ENCODE data around the gene HRAS.

HRAS gene

DNA sequence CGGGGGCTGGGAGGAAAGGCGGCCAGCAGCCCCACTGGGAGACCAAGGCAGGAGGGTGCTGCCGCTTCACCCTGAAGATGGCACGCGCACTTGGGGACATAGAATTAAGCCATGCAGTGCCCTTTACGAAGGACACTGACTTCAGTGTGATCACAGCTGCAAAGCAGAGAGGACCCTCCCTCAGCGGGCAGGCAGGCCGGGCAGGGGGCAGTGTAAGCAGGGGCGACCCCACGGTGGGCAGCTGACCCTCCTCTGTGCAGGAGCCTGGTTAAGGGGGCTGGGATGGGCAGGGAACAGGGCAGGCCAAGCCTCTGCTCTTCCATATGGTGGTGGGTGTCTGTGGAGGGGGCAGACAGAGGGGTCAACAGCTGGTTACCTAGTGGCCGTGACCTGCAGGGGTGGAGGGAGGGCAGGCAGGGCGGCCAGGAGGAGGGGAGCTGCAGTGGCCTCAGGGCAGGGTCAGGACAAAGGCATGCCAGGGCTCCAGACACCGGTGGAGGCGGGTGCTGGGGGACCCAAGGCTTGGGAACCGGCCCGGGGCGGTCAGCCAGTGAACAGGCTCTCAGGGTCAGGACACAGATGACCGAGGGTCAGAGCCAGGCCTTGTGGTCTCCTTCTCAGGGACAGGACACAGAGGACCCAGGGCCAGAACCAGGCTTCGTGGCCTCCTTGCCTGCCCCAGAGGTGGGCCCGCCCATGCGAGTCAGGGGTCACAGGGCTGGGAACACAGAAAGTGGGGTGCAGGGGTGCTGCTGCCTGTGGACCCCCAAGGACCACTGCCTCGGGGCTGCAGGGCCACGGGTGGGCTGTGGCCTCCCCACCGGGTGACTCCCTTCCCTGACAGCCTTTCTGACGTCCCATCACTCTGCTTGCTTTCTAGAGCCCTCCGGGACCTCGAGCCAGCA lies 18.0 kb upstream of the HRAS start:
- no peak for DNase-seq

DNA sequence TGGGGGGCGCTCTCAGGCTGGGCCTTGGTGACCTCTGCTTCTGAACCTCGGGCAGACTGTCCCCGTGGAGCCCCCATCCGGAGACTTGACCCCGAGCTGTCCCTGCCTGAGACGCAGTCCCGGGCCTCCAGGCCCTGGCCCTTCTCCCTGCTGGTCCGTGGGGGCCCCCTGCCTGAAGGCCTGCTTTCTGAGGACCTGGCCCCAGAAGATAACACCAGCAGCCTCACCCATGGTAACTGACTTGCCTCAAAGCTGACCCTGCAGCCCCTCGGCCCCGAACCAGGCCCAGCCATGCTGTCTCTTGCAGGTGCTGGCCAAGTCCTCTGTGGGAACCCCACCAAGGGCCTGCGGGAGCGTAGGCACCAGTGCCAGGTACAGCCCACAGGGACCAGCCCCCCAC lies 16.2 kb upstream of the HRAS start:
- no peak for DNase-seq

DNA sequence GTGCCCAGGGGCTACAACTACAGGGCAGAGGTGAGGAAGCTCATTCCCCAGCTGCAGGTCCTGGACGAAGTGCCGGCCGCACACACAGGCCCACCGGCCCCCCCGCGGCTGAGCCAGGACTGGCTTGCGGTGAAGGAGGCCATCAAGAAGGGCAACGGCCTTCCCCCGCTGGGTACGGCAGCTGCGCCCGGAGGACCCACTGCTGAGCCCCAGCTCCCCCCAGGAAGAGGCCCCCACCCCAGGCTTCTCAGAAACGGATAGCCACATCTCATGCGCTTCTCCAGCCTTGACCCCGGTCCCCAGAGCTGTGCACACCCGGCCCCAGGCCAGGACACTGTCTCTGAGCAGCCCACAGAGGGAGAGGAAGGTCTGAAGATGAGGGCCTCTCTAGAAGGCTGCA lies 15.8 kb upstream of the HRAS start:
- no peak for DNase-seq

DNA sequence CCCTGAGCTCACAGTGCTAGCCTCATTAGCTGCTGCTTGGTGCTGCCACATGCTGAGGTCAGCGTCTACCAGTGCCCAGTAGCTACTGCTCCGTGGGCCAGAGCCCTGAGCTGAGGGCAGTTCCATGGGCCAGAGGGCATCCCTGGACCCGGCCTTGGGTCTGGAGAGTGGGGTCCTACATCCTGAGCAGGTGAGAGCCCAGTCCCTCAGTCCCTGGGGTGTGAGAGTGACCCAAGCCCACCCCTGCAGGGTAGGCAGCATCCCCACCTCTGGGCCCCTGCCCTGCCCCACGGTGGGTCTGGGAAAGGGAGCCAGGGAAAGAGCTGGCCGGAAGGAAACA lies 15.3 kb upstream of the HRAS start:
- no peak for DNase-seq

DNA sequence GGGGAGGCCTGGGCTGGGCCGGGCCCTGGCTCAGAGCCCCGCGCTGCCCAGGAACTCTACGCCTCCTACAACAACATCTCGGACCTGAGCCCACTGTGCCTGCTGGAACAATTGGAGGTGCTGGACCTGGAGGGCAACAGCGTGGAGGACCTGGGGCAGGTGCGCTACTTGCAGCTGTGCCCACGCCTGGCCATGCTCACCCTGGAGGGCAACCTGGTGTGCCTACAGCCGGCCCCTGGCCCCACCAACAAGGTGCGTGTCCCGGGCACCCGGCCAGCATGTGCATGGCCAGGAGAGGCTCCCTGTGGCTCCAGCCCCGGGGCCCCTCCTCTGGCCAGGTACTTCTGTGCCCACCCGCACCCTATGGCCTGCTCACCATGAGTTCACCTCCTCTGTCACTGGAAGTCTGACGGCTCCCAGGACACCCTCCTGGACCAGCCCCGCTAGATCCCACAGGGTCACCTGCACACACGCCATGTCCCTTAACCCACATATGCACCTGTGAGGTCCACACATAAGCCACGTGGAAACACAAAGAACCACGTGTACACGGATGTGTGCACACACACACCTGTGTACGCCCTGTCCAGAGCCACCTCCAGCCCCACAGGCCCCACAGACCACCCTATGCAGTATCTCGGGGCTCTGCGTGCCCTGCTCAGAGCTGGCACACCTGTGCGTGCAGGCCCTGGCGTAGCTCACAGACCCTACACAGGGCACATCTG lies 14.8 kb upstream of the HRAS start:
- DNase-seq = no peak

DNA sequence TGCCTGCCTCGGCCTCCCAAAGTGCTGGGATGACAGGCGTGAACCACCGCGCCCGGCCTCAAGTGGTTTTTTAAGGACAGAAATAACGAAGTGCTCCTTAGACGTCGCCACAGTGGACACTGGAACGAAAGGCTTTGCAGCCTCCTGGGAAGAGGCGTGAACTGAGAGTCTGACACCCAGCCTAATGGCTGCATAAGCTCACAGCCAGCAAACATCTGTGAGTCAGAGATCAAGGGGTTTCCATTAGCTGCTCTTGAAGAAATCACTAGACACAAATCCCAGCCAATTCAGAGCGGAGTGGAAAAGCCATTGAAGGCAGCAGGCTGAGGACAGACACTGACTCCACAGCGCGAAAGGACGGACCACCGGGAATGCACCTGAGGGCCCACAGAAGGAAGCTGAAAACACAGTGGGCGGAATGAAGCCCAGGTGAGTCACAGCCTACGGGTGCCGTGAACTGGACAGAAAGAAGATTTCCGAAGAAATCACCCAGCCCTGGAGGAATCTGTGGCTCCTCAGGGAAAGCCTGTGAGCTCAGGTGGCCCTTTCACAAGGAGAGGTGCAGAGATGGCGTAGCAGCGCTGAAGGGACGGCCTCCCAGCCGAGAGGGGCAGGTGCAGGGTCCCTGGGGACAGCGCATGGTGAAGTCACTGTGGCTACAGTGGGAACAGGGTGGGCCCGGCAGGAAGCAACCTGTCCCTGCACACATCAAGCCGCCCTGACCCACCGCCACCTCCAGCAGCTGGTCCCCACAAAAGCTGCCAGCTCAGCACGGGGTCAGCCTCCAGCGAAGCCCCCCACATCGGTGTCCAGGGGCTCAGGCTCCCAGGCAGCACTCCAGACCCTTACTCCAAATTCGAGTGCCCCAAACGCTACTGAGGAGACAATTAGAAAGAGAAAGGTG lies 13.6 kb upstream of the HRAS start:
- no peak for DNase-seq

DNA sequence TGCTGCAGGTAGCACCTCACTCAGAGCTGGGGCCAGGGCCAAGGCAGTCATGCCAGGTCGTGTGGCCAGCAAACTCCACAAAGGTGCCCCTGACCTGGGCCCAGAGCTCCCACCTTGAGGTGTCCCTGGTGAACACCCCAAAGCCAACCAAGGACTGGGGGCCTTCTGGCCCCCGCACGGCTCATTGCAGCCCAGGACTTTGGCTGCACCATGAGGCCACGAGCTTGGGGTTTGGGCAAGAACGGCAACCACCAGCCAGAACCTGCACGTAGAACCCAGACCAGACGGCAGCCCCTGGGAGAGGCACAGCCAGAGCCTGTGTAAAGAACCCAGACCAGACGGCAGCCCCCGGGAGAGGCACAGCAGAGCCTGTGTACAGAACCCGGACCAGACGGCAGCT lies 9.8 kb upstream of the HRAS start:
- DNase-seq = no peak

DNA sequence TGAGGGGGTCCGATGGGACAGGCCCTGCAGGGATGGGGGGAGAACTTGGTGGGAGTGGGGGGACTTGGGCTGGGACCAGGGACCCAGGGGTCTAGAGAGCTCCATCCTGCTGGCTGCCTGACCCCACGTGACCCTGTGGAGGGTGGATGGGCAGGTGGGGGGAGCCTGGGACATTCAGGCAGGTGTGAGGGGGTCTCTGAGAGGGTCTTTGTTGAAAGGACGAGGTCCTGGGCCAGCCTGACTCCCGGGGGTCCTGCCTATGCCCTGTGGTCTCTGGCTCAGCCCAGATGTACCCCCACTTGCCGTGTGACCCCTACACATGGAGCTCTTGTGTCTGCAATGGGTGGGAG lies 9.4 kb upstream of the HRAS start:
- no peak for DNase-seq

DNA sequence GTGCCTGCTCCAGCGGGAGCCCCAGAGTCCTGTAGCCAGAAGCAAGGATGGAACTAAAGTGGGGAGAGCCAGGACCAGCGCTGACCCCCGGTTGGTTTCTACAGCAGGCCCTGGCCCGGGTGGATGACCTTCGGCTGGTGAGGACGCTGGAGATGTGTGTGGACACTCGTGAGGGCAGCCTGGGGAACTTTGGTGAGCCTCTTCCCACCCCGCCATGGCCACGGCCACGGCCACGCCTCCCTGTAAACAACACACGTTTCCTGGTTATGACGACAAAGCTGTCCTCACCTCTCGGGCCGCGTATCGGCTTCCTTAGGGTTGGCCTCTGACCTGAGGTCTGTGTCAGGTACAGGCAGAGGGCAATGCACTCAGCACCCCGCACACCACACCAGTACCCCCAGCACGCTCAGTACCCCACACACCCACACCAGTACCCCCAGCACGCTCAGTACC lies 6.1 kb upstream of the HRAS start:
- no peak for DNase-seq

DNA sequence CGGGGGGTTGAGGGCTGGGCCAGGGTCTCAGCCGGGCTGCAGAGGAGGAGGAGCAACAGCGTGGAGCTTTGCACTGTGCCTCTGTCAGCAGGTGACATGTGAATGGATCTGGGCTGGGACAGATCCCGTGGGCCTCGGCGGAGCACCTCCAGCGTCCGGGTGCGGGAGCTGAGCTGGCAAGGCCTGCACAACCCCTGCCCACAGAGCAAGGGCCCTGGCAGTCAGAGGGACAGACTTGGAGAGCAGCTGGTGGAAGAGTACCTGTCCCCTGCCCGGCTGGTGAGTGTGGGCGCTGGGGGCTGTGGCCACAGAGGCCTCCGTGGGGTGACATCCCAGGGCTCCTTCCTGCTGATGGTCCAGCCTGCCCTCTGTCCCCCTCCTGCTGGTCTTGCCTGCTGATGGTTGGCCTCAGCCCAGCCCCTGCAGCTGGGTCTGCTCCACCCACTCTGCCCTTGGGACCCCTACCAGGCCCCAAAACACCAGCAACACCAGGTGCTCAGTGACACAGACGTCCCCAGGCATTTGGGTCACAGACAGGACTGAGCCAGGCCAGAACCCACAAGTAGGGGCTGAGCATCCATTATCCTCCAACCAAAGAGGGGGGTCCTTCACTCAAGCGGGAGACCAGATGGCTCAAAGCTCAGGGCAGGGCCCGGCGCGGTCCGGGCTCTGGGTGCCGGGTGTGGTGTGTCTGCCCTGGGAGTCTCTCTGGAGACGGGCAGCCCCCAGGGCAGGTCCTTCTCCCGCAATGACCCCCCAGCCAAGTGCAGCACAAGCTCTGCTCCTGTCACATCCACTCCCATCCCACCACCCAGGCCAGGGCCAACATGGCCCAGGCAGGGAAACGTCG lies 5.4 kb upstream of the HRAS start:
- DNase-seq = no peak

DNA sequence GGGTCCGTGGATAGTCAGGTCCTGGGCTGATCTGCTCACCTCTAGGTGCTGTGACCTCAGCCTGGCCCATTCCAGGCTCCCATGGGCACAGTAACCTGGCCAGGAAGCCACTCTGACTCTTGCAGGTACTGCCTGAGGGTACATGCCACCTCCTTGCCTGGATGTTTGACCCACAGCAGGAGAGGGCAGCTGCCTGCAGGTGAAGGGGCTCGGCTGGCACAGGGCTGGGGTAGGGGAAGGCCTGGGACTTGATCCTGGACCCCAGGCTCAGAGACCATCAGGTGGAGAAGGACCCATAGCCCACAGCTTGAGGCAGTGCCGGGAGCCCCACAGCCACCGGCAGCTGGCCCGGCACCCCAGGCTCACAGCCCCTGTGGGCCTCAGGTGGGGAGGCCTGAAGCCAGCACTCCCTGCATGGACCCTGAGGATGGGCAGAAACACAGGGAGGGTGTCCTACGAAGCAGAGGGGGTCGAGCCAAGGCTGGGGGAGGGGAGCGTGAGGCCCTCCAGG lies 4.7 kb upstream of the HRAS start:
- no peak for DNase-seq

DNA sequence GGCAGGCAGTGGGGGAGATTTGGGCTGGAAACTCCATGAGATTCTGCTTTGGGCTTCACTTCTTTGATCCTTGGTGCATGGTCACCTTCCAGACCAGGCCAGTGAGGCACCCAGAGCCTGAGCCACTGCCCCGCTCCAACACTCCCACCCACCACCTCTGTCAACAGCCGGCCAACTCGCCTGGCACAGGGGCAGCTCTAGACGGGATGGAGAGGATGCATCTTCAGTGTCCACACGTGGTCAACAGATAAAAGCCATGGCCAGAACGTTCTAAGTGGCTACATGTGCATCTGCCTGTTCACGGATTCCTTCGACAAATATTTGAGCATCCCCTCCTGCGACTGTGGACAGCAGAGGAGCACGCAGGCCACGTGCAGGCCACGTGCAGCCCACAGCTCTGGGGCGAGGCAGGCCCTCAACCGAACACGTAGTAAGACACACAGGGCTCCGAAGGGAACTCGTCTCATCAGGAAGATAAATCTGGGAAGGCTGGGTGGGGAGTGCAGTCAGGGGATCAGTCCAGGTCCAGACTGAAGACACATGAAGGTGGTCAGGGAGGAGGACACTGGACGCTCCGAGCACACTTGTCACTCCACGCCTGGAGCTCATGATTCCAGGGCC lies 3.2 kb upstream of the HRAS start:
- DNase-seq = no peak

DNA sequence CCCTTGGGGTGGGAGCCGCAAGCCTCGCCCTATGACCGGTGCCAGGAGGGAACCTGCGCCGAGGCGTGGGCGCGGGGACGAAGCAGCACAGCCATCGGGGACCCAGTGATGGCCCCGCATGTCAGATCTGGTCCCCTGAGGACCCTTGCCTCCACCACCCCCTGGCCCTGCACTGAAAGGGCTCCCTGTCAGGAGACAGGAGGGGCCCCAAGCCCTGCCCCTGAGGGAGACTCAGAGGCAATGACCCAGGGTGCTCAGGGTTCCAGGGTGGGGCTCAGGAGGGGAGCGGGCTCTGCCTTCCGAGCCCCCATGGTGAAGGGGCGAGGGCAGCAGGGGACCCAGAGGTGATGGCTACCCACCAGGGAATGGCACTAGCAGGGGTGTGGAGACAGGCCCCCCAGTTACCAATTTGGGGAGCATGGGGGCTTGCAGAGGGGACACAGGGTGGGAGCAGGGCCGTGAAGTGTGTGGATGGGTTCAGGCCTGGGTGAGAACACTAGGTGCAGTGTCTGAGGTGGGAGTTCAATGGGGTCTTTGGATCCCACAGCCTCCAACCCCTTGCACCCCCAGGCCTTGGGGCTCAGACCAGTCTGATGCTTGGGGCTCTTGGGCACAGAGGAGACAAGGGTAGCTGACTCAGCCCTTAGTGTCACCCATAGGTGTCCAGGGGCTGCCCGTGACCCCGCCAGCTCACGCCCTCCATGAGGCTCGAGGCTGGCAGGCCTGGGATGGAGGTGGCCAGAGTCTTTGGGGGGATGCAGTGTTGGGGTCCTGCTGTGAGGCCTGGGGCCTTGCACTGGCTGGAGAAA lies 2.5 kb upstream of the HRAS start:
- DNase-seq = no peak

DNA sequence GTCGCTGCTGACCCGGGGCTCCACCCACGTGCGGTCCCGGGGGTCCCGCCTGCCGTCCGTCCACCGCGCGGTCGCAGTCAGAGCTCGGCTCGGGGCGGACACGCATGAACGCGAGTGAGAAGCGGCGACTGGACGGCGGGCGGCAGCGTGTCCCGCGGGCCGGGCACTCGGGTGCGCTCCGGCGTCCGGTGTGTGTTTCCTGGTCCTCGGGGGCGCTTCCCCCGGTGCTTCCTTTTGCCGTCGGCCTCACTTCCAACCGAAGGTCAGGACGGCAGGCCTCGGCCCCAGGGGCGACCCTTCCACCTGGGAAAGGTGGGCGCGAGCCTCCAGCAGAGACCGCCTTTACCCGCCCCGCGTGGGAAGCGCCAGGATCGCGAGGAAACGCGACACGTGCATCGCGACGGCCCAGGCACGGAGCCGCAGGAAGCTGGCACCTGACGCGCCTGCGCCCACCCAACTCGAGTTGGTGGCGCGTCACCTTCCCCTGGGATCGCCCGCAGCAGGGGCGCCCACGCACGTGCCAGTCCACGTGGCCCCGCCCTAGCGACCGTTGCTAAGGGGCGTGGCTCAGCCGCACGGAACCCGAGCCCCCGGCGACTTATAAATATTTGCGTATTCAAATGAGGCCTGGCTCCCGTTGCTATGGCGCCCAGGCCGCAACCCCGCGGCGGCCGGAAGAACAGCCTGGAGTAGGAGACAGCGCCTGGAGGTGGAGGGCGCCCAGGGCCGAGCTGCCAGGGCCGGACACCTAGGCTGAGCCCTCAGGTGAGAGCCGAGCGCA lies 1.7 kb upstream of the HRAS start, which contains the start of gene LRRC56:
Gene LRRC56 (plus strand): TSS at position 687 of the 781 bp plus-strand sequence. CDS start 3,158 bp downstream, outside the sequence.
- peak; percentile 18 for DNase-seq

DNA sequence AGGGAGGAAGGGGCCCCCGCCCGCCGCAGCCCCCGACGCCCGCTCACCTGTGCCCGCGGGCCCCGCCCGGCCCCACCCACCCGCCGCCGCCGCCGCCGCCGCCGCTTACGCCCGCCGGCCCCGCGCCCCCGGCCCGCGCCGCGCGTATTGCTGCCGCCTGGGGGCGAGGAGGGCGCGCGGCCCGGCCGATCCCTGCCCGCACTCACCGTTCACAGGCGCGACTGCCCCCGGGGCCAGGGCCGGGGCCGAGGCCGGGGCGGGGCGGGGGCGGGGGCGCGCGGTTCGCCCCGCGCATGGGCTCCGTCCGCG lies 212 bp downstream of the HRAS start:
- no peak for DNase-seq

DNA sequence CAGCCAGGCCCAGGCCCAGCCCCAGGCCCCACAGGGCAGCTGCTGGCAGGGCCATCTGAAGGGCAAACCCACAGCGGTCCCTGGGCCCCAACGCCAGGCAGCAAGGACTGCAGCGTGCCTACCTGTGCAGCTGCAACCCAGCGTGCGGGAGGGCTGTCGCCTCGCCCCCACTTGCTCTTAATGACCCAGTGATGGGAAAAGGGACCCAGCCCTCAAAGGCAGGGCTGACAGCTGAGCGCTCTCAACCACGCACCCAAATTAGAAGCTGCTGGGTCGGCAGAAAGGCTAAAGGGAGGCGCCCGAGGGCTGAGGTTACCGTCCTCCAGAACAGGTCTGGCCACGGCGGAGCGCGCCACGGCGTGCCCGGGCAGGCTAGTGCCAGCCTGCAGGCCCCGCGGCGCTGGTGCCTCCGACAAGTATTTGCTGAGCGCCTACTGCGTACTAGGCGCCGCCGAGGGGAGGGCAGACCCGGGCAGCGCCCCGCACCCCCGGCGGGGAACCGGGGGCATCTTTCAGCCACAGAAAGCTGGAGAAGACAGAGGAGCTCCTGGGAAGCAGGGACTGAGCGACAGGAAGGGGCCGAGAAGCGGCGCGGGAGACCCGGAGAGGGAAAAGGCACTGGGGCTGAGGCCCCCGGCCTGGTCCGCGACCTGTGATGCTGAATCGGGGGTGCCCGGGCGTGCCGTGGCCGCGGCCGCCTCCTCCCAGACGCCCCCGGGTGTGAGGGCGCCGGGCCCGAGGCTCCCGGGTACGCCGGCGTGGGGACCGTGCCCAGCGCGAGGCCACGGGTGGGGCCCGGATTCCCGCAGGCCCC lies 773 bp downstream of the HRAS start:
- no peak for DNase-seq

DNA sequence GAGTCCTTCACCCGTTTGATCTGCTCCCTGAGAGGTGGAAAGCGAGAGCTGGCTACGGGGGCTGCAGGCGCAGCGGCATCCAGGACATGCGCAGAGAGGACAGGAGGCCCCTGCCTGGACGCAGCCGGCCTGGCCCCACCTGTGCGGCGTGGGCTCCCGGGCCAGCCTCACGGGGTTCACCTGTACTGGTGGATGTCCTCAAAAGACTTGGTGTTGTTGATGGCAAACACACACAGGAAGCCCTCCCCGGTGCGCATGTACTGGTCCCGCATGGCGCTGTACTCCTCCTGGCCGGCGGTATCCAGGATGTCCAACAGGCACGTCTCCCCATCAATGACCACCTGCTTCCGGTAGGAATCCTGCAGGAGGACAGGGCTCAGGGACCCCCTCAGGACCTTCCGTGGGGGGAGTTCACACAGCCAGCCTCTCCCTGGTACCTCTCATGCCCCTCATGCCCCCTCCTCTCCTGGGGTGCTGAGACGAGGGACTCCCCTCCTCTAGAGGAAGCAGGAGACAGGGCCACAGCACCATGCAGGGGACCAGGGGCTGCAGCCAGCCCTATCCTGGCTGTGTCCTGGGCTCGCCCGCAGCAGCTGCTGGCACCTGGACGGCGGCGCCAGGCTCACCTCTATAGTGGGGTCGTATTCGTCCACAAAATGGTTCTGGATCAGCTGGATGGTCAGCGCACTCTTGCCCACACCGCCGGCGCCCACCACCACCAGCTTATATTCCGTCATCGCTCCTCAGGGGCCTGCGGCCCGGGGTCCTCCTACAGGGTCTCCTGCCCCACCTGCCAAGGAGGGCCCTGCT lies 1.6 kb downstream of the HRAS start:
- DNase-seq = no peak

DNA sequence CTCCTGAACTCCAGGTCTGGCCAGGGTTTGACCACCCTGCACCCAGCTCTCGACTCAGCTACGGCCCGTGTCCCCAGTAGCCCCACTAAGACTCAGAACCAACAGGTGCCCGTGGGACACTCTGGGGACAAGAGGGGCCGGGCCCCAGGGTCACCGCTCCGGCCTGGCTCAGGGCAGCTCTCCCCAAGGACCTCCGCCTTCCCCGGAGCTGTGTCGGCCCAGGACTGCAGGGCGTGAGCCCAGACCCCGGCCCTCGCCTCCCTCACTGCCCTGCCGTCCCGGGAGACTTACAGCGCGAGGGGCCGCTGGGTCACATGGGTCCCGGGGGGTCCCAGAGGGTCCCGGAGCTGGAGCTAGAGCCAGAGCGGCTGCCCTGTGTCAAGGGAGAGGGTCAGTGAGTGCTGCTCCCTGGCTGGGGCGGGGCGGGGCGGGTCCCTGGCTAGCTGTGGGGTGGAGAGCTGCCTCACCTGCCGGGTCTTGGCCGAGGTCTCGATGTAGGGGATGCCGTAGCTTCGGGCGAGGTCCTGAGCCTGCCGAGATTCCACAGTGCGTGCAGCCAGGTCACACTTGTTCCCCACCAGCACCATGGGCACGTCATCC lies 2.3 kb downstream of the HRAS start:
- no peak for DNase-seq

All from DMS 273 treated with DMSO at 0.1 percent for 48 hours (cell line).